ENCODE data around the gene XRCC3. TPM values are rescaled to one million over a fixed set of nuclear protein-coding genes. Genes with fewer than 3 reads are reported as not detected.

XRCC3 gene
- total and polyA plus RNA-seq, 2 of the 8 experiments (the other 6 are each of a cell fraction or from before 2014, with no cell fraction given): 36.9 to 41.8 TPM

GRCh38 chr14:103650213-103650612, 65.0 kb downstream of the XRCC3 start:
- H3K36me3 ChIP-seq (ENCODE audit: control insufficient read depth in 2 of 4, insufficient read depth in 4 of 4, low read length in 3 of 4): peaks cover 3 to 17% (median 8%) of the 10 kb centered on the region in 4 experiments; a peak in 6 of 8 replicates
- H3K27ac ChIP-seq (ENCODE audit: low read depth, low read length): no peak overlapping the region
- H2BK12ac ChIP-seq (ENCODE audit: low read depth, low read length): no peak overlapping the region
- 91% methylated on average over 3 of the region's 4 CpGs; no CpG with 5 or more reads in 1 of the 2 experiments for WGBS, 2 experiments (ENCODE audit: extremely low coverage in 1 of 2, insufficient coverage in 1 of 2, insufficient read length in 1 of 2, insufficient replicate concordance in 2 of 2, low coverage in 1 of 2, low lambda C conversion rate in 2 of 2, missing lambda C conversion rate in 1 of 2)
- CTCF ChIA-PET (ENCODE audit: partially characterized antibody): interaction anchor here (0.7 to 1.3 kb wide), 4 partner anchors 11 to 33 kb away, joined by 3 to 4 read pairs (median 3); no protein-coding TSS in a partner anchor
- H3K4me1 ChIP-seq (replicated peaks in 1 of 4; ENCODE audit: control insufficient read depth in 3 of 4, insufficient read depth in 4 of 4, low read length in 3 of 4): no peaks in the 10 kb centered on the region; a peak in 1 of 7 replicates
- no peaks in the 10 kb centered on the region for H3K23me2 ChIP-seq (ENCODE audit: low read depth, low read length)
- POLR2A ChIA-PET (ENCODE audit: partially characterized antibody): no interaction called here
- H4K5ac ChIP-seq (ENCODE audit: insufficient read length, low read depth, low read length): no peak overlapping the region
- H3K4ac ChIP-seq (replicated peaks; ENCODE audit: insufficient read length, low read depth, low read length): no peak overlapping the region
- FAIRE-seq: no peak
- H3K23ac ChIP-seq (ENCODE audit: insufficient read length): no peak overlapping the region
- no peak overlapping the region for H2AFZ ChIP-seq (ENCODE audit: low read length)
- no peak overlapping the region for H3K14ac ChIP-seq (ENCODE audit: insufficient read length)
- peaks cover 15% of the 10 kb centered on the region; the same call in 1 of the 2 replicates for H3K79me1 ChIP-seq (ENCODE audit: low read depth, low read length)
- no peak overlapping the region for H2BK5ac ChIP-seq (ENCODE audit: low read depth, low read length)
- no peaks in the 10 kb centered on the region for H3K27me3 ChIP-seq (replicated peaks in 1 of 4; ENCODE audit: control insufficient read depth in 3 of 4, extremely low read depth in 1 of 4, insufficient read depth in 3 of 4, low read length in 3 of 4)
- no peak overlapping the region for H2BK15ac ChIP-seq (ENCODE audit: low read length)
- no peak overlapping the region for H2BK120ac ChIP-seq (replicated peaks; ENCODE audit: low read depth, low read length)
- no peak overlapping the region for H3K4me2 ChIP-seq (ENCODE audit: insufficient read depth in 1 of 2, low read depth in 2 of 2, low read length in 2 of 2)
- DNase-seq (ENCODE audit: low read depth in 1 of 2, low spot score in 2 of 2): no peak
- no peak overlapping the region for H3K4me3 ChIP-seq (ENCODE audit: extremely low read depth in 1 of 4, insufficient read depth in 2 of 4, low read depth in 3 of 4, low read length in 4 of 4)
- no peak overlapping the region for H2BK20ac ChIP-seq (ENCODE audit: low read length)
- no peak overlapping the region for H3K56ac ChIP-seq (replicated peaks; ENCODE audit: insufficient read length, low read depth, low read length)
- H4K8ac ChIP-seq (ENCODE audit: extremely low read depth, insufficient read depth, low read length): no peak overlapping the region
- peaks cover 4 to 20% of the 10 kb centered on the region in 2 experiments for H4K20me1 ChIP-seq (replicated peaks in 1 of 2; ENCODE audit: control insufficient read depth in 1 of 2, insufficient read depth in 2 of 2, low read length in 2 of 2)
- no peaks in the 10 kb centered on the region for H3K9me3 ChIP-seq (ENCODE audit: insufficient read depth in 2 of 2, low read depth in 1 of 2, low read length in 1 of 2)
- peaks cover 3 to 59% of the 10 kb centered on the region in 2 experiments; a peak in 3 of 4 replicates for H3K79me2 ChIP-seq (ENCODE audit: control insufficient read depth in 1 of 2, insufficient read depth in 2 of 2, low read length in 2 of 2)
- H3K9ac ChIP-seq (replicated peaks in 1 of 4; ENCODE audit: extremely low read depth in 1 of 4, low read depth in 3 of 4, low read length in 3 of 4): no peak overlapping the region
- H2AK5ac ChIP-seq (ENCODE audit: low read depth, low read length): no peak overlapping the region
- H3K18ac ChIP-seq (ENCODE audit: extremely low read depth, low read length): no peak overlapping the region
- no peak overlapping the region for H4K91ac ChIP-seq (replicated peaks; ENCODE audit: insufficient read length, low read length)
- no peak for TF ChIP-seq ATF3 (IDR thresholded peaks at IDR 0.05; ENCODE audit: insufficient read depth, low read depth, low read length)
- TF ChIP-seq SIX5 (IDR thresholded peaks at IDR 0.05; ENCODE audit: low read depth, low read length): no peak
- TF ChIP-seq SP2 (IDR thresholded peaks at IDR 0.05; ENCODE audit: low read length): no peak
- TF ChIP-seq CHD1 (IDR thresholded peaks at IDR 0.05; ENCODE audit: low read depth, low read length): no peak
- no peak for TF ChIP-seq CBX8 (IDR thresholded peaks at IDR 0.05; ENCODE audit: borderline replicate concordance, low read depth, low read length)
- no peak for TF ChIP-seq HDAC6 (IDR thresholded peaks at IDR 0.05; ENCODE audit: low read depth, low read length)
- no peak for TF ChIP-seq SP1 (IDR thresholded peaks at IDR 0.05; ENCODE audit: low read depth, low read length)
- no peak for TF ChIP-seq RXRA (IDR thresholded peaks at IDR 0.05; ENCODE audit: insufficient read depth, low read depth, low read length)
- no peak for TF ChIP-seq EP300 (IDR thresholded peaks at IDR 0.05; ENCODE audit: borderline replicate concordance in 1 of 2, low read depth in 2 of 2, low read length in 2 of 2)
- TF ChIP-seq GABPA (IDR thresholded peaks at IDR 0.05; ENCODE audit: borderline replicate concordance, insufficient read depth, low read length): no peak
- TF ChIP-seq SIRT6 (IDR thresholded peaks at IDR 0.05; ENCODE audit: low read length): no peak
- no peak for TF ChIP-seq MAX (IDR thresholded peaks at IDR 0.05)
- no peak for TF ChIP-seq SAP30 (IDR thresholded peaks at IDR 0.05; ENCODE audit: insufficient read depth, insufficient replicate concordance, low read length)
- no peak for TF ChIP-seq SRF (IDR thresholded peaks at IDR 0.05; ENCODE audit: low read depth, low read length)

All from H1 (cell line).